ENCODE results near the gene BBX.

- TF ChIP-seq CTCF (IDR thresholded peaks at IDR 0.05) (no peak), POLR2A (IDR thresholded peaks at IDR 0.05) (no peak), EP300 (IDR thresholded peaks at IDR 0.05) (no peak), POLR2AphosphoS5 (IDR thresholded peaks at IDR 0.05) (no peak)
These were observed 206.9 kb downstream of the BBX start for GRCh38 chr3:107729686-107730085.

All from gastroesophageal sphincter (tissue), 3 donors.